ENCODE measurements around the gene LTO1. TPM values are rescaled to one million over a fixed set of nuclear protein-coding genes. Genes with fewer than 3 reads are reported as not detected.

Gene LTO1, protein sequence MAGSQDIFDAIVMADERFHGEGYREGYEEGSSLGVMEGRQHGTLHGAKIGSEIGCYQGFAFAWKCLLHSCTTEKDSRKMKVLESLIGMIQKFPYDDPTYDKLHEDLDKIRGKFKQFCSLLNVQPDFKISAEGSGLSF
- 11.4 and 16.4 TPM in 2 replicates for total RNA-seq

DNA sequence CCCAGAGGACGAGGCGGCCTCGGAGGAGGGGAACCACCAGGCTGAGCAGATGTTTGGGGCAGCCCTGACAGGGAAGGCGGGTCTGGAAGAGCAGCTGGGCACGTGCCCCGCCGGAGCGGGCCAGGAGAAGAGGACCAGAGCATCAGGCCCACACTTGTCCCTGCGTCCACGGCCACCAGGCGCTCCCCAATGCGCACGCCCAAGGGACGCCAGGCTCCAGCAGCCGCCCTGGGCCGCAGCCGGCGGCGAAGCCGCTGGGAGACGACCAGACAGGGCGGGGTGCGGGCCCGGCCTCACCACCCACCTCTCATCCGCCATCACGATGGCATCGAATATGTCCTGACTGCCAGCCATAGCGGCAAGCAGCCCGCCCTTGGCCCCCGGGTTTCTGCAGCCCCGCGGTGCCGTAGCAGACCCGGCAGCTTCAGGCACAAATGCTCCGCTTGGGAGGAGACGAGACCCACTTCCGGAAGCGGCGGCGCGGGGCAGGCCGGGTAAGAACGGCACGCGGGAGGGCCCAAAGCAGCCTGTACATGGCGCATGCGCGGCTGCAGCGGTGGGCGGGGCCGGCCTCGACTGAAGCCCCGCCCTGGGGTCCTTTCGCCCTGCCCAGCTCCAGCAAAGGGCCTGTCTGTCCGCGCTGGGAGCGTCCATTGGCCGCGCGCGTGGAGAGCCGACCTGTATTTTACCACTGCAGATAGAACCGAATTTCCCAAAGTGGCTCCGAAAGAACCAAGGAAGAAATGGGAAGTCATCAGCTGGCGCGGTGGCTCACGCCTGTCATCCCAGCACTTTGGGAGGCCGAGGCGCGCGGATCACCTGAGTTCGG lies at the start of gene LTO1:
LTO1 (minus strand) TSS at position 468 of the 829 bp plus-strand sequence; CDS start at position 354, 114 bp downstream.

DNA sequence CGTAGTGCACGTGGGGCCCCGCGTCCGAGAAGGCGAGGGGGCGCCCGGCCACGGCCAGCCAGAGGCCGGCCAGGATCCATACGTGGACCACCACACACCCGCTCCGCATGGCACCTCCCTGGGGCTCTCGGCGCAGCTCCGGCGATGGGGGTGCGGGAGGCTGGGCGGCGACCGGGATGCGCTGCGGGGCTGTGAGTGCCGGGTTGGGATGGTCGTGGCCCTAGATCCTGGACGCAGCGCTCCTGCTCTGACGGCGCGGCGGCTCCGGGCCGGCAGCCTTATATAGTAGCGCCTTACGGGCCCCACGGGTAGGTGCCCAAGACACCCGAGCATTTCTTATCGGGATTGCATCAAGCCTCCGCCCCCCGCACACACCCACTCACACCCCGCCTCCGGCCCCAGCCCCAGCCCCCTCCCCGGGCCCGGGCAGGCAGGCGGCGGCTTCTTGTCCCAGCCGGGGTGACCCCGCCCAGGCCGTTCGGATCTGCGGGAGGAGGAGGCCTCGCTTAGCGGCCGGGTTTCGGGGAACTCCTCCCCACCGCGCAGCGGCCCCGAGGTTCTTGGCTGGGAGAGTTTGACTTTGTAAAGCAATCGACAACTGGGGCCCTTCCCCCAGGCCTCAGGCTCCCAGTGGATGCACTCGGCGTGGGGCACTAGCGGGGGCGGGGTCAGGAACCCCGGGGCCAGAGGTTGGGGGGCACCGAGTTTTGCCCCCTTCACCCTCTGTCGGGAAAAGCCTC lies 28.8 kb upstream of the LTO1 start, which contains the start of gene FGF19:
FGF19 (minus strand) TSS at position 255 of the 740 bp plus-strand sequence; CDS start at position 109, 146 bp downstream.

DNA sequence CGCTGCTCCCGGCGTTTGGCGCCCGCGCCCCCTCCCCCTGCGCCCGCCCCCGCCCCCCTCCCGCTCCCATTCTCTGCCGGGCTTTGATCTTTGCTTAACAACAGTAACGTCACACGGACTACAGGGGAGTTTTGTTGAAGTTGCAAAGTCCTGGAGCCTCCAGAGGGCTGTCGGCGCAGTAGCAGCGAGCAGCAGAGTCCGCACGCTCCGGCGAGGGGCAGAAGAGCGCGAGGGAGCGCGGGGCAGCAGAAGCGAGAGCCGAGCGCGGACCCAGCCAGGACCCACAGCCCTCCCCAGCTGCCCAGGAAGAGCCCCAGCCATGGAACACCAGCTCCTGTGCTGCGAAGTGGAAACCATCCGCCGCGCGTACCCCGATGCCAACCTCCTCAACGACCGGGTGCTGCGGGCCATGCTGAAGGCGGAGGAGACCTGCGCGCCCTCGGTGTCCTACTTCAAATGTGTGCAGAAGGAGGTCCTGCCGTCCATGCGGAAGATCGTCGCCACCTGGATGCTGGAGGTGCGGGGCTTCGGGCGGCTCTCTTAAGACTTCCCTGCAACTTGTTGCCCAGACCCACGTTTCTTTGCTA lies 34.1 kb downstream of the LTO1 start, which contains the start of gene CCND1:
CCND1 (plus strand) TSS at position 162 of the 587 bp plus-strand sequence; CDS start at position 320, 158 bp downstream.

Other genes with a start within 250 kb of the LTO1 start
- gene LINC01488, start 193.7 kb downstream of the LTO1 start, total RNA-seq: not detected in 2 replicates
- gene CCND1, start 34.2 kb downstream of the LTO1 start, total RNA-seq: 225 and 258 TPM in 2 replicates
- gene FGF19, start 28.7 kb upstream of the LTO1 start, total RNA-seq: not detected in 2 replicates
- not detected in 2 replicates for gene FGF4, start 100.0 kb upstream of the LTO1 start, total RNA-seq
- not detected in 2 replicates for gene FGF3, start 144.1 kb upstream of the LTO1 start, total RNA-seq

All from airway epithelial cell (primary cell).